ENCODE results near the gene DRAXIN. TPM values are rescaled to one million over a fixed set of nuclear protein-coding genes. Genes with fewer than 3 reads are reported as not detected.

DRAXIN gene
- total RNA-seq, 4 donors from 2014 or later: not detected

- TF ChIP-seq CTCF (IDR thresholded peaks at IDR 0.05): no peak
- DNase-seq (ENCODE audit: low spot score) (no peak), ATAC-seq (ENCODE audit: low FRiP score) (no peak)
Observed at GRCh38 chr1:11678442-11678841, 13.1 kb upstream of the DRAXIN start.

GRCh38 chr1:11680270-11681070 is 11.0 kb upstream of the DRAXIN start:
- TF ChIP-seq CTCF (IDR thresholded peaks at IDR 0.05): no peak
- DNase-seq (ENCODE audit: low spot score) (no peak), ATAC-seq (ENCODE audit: low FRiP score) (peak; percentile 17)

- ATAC-seq (ENCODE audit: low FRiP score) (peak; percentile 94), DNase-seq (ENCODE audit: low spot score) (peak; percentile 71)
- no peak for TF ChIP-seq CTCF (IDR thresholded peaks at IDR 0.05)
Observed at GRCh38 chr1:11681071-11681771, 10.3 kb upstream of the DRAXIN start, which contains the start of gene MAD2L2. MAD2L2 (minus strand) TSS chr1:11681148; CDS start chr1:11680601, 547 bp downstream.

- TF ChIP-seq CTCF (IDR thresholded peaks at IDR 0.05): no peak
- DNase-seq (ENCODE audit: low spot score): no peak
- no peak for ATAC-seq (ENCODE audit: low FRiP score)
Observed at GRCh38 chr1:11682287-11682771, 9.2 kb upstream of the DRAXIN start.

GRCh38 chr1:11682799-11683198 is 8.7 kb upstream of the DRAXIN start:
- ATAC-seq (ENCODE audit: low FRiP score) (no peak), DNase-seq (ENCODE audit: low spot score) (no peak)
- TF ChIP-seq CTCF (IDR thresholded peaks at IDR 0.05): no peak

GRCh38 chr1:11684070-11684469 is 7.4 kb upstream of the DRAXIN start:
- no peak for DNase-seq (ENCODE audit: low spot score)
- no peak for TF ChIP-seq CTCF (IDR thresholded peaks at IDR 0.05)
- ATAC-seq (ENCODE audit: low FRiP score): no peak
